ENCODE measurements around the gene PLEKHG3.

The PLEKHG3 gene

GRCh38 chr14:64728856-64729255 is 24.6 kb downstream of the PLEKHG3 start:
- no peak for DNase-seq

DNA sequence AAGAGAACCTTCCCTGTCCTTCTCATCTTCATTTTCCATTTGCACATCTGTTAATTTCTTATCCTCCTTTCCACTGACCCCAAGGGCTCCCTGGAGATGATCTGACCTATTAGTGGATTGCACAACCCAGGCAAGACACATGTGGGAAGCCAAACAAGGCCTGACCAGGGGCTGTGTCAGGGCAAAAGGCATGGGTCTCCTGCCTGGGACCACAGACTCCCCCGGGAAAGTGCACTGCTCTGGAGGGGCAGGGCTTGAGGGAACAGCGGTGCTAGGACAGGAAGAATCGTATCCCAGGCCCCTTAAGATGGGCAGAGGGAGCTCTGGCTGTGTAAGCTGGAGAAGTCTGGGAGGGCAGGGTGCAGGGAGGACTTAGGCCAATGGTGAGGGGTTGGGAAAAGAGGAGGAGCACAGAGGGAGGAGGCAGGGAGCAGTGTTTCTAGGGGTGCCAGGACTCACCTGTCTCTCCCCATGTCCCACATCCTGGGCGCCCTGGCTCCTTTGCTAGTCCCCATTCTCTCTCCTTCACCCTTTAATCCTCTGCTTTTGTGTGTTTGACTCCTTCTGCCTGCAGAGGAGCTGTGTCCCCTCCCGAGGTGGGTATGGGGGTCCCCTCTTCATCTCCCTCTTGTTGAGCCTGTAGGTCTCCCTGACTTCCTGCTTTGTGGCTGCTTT is 25.3 kb downstream of the PLEKHG3 start:
- DNase-seq: no peak

DNA sequence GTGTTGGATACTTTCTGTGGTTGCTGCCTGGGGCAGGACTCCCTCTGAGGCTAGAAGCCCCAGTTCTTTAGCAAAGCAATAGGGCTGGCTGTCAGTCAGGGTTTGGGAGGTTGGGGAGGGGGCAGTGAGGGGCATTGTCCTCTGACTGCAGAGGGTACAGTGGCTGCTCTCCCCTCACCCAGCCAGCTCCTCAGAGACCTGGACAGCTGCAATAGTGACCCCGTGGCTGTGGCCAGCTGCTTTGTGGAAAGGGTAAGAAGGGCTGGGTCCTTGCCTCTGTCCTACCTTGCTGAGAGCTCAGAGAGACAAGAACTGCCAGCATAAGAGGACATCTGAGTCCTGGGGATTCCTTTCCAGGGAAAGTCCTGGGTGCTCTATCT is 25.8 kb downstream of the PLEKHG3 start:
- no peak for DNase-seq

DNA sequence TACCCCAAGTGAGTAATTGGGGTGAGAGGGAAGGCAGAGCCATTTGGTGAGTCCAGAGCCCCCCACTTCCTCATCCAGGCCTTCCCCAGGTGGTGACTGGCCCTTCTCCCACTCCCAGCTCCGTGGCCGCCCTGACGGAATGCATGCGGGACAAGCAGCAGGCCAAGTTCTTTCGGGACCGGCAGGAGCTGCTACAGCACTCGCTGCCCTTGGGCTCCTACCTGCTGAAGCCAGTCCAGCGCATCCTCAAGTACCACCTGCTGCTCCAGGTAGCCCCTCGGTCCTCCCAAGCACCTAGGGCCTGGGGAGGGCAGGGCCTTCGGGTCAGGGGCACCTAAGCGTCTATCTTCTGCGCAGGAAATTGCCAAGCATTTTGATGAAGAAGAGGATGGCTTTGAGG is 26.5 kb downstream of the PLEKHG3 start:
- DNase-seq: no peak

GRCh38 chr14:64731141-64731581 is 26.9 kb downstream of the PLEKHG3 start:
- DNase-seq: no peak

DNA sequence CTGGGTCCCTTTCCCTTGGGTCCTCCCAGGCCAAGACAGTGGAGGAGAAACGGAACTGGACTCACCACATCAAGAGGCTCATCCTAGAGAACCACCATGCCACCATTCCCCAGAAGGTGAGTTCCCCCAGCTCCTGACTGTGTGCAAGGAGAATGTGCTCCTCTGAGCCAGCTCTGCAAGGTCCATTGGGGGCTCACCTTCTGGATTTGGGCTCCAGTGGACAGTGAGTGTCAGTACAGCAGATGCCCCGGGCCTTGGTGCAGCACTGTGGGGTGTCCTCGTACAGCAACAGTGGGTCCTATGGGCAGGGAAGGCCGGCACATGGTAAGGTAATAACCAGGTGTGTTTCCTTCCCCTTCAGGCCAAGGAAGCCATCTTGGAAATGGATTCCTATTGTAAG is 27.8 kb downstream of the PLEKHG3 start:
- DNase-seq: no peak

GRCh38 chr14:64732536-64733120 is 28.4 kb downstream of the PLEKHG3 start:
- no peak for DNase-seq

GRCh38 chr14:64733321-64733720 is 29.1 kb downstream of the PLEKHG3 start:
- DNase-seq: no peak

GRCh38 chr14:64733899-64734298 is 29.7 kb downstream of the PLEKHG3 start:
- DNase-seq: no peak

- no peak for DNase-seq
Measured at GRCh38 chr14:64734990-64735389, 30.8 kb downstream of the PLEKHG3 start.

- no peak for DNase-seq
Measured at GRCh38 chr14:64736271-64737169, 32.3 kb downstream of the PLEKHG3 start.

GRCh38 chr14:64737391-64738280 is 33.4 kb downstream of the PLEKHG3 start:
- no peak for DNase-seq

- DNase-seq: no peak
Measured at GRCh38 chr14:64738281-64738804, 34.1 kb downstream of the PLEKHG3 start.

GRCh38 chr14:64741200-64741599 is 37.0 kb downstream of the PLEKHG3 start:
- DNase-seq: no peak

GRCh38 chr14:64741961-64742360 is 37.7 kb downstream of the PLEKHG3 start:
- DNase-seq: no peak

DNA sequence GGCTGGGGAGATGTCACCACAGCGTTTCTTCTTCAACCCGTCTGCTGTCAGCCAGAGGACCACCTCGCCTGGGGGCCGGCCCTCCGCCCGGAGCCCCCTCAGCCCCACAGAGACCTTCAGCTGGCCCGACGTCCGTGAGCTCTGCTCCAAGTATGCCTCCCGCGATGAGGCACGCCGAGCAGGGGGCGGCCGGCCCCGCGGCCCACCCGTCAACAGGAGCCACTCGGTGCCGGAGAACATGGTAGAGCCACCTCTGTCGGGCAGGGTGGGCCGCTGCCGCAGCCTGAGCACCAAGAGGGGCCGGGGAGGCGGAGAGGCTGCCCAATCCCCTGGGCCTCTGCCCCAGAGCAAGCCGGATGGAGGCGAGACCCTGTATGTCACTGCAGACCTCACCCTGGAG is 38.8 kb downstream of the PLEKHG3 start:
- no peak for DNase-seq

DNA sequence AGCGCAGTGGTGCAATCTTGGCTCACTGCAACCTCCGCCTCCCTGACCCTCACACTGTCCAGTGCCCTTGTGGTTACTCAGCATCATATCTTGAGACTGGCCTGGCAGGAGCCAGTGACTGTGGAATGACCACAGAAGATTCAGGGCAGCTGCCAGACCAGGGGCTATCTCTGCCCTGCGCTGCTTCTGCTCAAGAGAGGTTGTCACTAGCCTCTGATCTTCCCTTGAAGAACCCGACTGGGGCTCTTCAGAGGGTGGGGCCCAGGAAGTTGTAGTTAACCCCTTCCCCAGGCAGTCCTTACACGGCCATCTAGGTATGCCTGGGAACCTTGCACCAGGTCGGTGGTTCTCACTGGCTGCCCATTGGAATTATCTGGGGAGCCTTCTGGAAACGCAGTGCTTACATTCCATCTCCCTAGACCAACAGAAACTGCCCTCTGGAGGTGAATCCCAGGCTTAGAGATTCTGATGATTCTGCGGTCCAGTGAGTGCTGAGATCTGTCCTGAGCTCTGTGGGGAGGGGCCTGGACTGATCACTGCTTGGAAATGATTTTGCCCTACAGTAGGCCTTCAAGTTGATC is 41.4 kb downstream of the PLEKHG3 start:
- DNase-seq: no peak

GRCh38 chr14:64746298-64747250 is 42.4 kb downstream of the PLEKHG3 start:
- DNase-seq: no peak

DNA sequence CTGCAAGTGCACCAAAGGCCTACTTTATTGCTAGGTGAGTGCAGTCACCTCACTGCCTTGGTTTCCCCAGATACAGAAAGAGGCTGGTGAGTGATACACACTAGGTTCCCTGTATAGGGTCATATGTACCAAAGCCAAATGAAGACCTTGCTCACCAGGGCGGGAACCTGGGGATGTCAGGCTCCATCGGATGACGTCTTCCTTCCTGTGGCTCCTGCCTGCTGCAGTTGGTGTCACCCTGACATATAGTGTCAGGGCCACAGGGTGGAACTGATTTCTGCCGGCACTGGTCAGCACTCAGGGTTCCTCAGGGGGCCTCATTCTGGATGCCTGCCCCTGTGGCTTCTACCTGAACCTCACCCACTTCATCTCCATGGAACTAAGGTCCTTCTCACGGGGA is 43.1 kb downstream of the PLEKHG3 start:
- DNase-seq: no peak

GRCh38 chr14:64748521-64748920 is 44.3 kb downstream of the PLEKHG3 start:
- DNase-seq: no peak

All from CD4-positive, alpha-beta T cell treated with Interferon alpha-2 for 1 hour (primary cell).